ENCODE results near the gene CROCC2.

Gene CROCC2

GRCh38 chr2:240996834-240997140, 90.7 kb downstream of the CROCC2 start:
- no peak for DNase-seq (ENCODE audit: low read depth in 2 of 2, low spot score in 1 of 2)

- DNase-seq (ENCODE audit: low read depth in 2 of 2, low spot score in 1 of 2) = no peak
These were observed 91.2 kb downstream of the CROCC2 start for GRCh38 chr2:240997141-240997855.

DNA sequence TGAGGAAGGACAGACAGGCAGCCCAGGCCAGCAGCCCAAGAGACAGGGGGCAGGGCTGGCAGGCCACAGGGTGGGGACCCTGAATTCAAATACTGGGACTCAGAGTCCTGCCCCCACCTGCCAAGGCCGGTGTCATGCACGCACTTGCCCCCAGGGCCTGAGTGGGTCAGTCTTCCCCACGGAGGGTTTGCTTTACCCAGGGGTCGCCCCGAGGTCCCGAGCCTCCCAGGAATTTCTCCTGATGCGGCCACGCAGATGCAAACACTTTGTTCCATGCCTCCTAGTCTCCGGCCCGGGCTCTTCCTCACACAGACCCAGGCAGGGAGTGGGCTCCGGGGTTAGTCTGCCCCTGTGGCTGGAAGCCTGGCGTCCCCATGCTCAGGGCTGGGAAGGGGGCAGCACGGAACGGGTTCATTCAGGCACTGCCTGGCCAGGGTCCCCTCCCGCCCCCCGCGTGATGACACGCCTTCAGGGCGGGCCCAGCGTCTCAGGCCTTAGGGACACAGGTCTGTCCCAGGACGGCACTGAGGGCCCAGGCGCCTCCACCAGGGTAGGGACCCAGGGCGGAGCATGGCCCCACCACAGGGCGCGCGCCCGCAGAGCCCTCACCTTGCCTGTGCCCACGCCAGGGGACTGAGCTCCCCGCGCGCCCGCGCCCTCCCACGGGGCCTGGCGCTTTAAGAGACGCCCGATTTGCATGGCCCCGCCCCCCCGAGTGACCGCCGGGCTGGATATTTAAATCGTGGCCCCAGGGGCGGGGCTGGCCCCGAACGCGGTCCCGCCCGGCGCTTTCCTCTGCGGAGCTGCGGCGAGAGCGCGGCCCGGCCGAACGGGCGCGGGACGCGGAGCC, 91.9 kb downstream of the CROCC2 start, which contains the start of gene SNED1:
SNED1 (plus strand) TSS at position 763 of the 850 bp plus-strand sequence. CDS start 220 bp downstream, outside the sequence.
- DNase-seq (ENCODE audit: low read depth in 2 of 2, low spot score in 1 of 2) = peak in 1 of 2 donors; percentile 37

DNA sequence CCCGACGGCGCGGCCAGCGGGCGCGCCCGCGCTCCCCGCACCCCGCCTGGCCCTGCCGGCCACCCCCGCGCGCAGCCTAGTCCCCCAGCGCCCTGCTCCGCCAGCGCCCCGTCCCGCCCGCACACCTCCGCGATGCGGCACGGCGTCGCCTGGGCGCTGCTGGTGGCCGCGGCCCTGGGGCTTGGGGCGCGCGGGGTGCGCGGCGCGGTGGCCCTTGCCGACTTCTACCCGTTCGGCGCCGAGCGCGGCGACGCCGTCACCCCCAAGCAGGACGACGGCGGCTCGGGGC, 92.5 kb downstream of the CROCC2 start:
- no peak for DNase-seq (ENCODE audit: low read depth in 2 of 2, low spot score in 1 of 2)

GRCh38 chr2:240998995-240999791, 93.1 kb downstream of the CROCC2 start:
- DNase-seq (ENCODE audit: low read depth in 2 of 2, low spot score in 1 of 2) = no peak

- DNase-seq (ENCODE audit: low read depth in 2 of 2, low spot score in 1 of 2) = no peak
These were observed 93.9 kb downstream of the CROCC2 start for GRCh38 chr2:240999873-241000541.

GRCh38 chr2:241000831-241001321, 94.7 kb downstream of the CROCC2 start:
- no peak for DNase-seq (ENCODE audit: low read depth in 2 of 2, low spot score in 1 of 2)

GRCh38 chr2:241001413-241002274, 95.5 kb downstream of the CROCC2 start:
- no peak for DNase-seq (ENCODE audit: low read depth in 2 of 2, low spot score in 1 of 2)

DNA sequence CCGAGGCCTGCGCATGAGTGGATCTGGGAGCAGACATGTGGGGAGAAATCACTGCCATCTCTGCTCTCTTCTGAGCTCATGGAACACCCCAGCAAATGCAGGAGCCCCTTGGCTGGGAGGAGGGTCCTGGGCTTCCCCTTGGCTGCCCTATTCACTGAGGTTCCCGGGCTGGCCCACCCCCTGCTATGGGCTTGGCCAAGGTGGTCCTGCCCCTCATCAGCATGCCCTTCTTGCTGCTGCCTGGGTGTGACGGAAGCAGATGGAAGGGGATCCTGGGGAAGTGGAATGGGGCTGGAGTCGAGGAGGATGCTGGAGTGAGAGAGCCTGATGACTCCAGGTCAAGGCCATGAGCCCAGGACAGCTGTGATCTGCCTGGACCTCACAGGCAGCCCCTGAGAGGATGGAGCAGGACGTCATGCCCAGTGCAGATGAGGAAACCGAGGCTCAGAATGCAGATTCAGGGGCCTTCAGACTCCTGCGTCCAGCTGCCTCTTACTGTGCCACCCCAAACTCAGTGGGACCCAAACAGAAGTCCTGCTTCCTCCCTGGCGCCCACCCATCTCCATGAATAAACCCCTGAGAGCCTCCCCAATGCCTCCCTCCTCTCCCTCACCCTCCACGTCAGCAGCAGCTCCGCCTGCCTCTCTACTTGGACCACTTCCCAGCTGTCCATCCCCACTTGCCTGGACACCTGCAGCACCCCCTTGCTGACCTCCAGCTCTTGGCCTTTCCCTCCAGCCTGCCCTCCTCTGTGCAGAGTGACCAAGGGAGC, 96.3 kb downstream of the CROCC2 start:
- no peak for DNase-seq (ENCODE audit: low read depth in 2 of 2, low spot score in 1 of 2)

GRCh38 chr2:241003047-241003360, 96.9 kb downstream of the CROCC2 start:
- no peak for DNase-seq (ENCODE audit: low read depth in 2 of 2, low spot score in 1 of 2)

DNA sequence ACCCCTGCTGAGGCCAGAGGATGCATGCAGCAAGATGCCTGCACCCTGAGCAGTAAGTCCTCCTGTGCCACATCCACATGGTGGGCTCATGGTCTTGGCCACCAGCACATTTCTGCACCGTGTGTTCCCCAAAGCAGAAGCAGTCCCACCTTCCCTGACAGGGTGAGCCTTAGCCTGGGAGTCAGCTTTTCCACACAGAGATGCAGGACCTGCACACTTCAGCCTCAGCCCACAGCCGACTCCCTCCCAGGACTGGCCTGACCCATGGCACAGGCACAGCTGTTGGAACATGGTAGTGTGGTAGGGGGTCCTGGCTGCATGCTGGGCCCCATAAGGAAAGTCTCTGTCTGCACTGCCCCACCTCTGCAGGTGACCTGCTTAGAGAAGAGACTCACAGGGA, 97.2 kb downstream of the CROCC2 start:
- no peak for DNase-seq (ENCODE audit: low read depth in 2 of 2, low spot score in 1 of 2)

GRCh38 chr2:241003830-241004564, 97.9 kb downstream of the CROCC2 start:
- no peak for DNase-seq (ENCODE audit: low read depth in 2 of 2, low spot score in 1 of 2)

DNA sequence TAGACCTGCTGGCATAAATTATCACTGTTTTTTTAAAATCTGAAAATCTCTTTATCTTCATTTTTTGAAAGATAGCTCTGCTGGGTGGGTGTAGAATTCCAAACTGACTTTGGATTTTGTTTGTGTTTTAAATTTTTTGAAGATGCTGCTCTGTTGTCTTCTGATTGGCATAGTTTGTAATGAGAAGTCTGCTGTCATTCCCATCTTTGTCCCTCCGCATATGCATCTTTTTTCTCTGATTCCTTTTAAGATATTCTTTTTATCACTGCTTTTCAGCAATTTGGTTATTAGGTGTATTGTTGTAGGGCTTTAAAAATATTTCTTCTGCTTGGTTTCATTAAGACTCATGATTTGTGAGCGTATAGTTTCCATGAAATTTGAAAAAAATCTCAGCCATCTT, 99.4 kb downstream of the CROCC2 start:
- DNase-seq (ENCODE audit: low read depth in 2 of 2, low spot score in 1 of 2) = no peak

GRCh38 chr2:241006412-241006811, 100.3 kb downstream of the CROCC2 start:
- DNase-seq (ENCODE audit: low read depth in 2 of 2, low spot score in 1 of 2) = no peak

GRCh38 chr2:241007111-241007510, 101.0 kb downstream of the CROCC2 start:
- DNase-seq (ENCODE audit: low read depth in 2 of 2, low spot score in 1 of 2) = no peak

DNA sequence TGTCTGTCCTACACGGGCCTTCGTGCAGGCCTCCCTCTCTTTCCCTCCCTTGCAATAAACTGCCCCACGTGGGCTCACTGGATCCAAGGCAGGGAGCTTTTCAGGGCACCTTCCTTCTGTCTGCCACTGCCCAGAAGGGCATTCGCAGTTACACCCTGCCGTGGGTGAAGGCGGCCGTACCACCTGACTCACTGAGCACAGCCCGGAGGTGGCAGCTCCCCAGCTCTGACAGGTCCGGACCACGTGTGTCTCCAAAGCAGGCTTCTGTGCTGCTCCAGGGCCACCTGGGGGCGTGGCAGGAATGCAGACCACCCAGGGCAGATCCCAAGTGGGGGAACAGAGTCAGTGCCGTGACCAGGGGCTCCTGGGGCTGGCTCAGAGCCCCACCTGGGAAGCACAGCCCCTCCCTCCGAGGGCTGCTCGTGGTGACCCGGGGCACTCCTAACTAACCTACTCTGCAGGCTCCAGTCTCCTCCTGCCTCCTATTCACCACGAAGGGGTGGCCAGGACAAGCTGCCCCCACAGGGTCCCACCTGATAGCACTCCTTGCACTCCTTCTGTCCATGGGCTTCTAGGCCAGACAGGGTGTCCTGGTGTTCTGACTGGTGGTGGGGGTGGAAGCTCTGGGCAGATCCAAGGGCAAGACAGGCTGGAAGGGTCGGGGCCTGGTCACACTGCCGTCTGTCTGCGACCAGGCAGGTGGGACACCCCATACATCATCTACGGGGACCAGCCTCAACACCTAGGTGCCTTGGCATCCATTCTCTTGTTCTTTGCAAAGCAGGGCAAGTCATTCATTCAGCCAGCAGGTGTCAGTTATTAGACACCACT, 102.0 kb downstream of the CROCC2 start:
- no peak for DNase-seq (ENCODE audit: low read depth in 2 of 2, low spot score in 1 of 2)

DNA sequence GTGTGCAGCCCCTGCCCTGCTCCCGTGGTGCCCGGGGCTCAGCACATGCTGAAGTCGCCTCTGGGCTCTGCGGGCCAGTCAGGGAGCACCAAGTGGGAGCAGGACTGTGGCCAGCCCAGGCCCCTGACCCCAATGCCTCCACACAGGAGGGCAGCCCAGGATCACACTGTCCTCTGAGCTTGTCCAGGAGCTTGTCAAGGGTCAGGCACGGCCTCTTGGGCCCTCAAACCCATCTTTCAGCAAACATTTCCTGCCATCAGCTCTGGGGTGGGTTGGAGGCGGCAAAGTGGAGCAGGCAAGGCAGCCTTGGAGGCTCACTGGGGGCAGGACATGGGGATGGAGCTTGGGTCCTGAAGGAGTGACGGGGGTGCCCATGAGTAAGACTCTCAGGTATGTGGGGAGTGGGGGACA, 102.6 kb downstream of the CROCC2 start:
- no peak for DNase-seq (ENCODE audit: low read depth in 2 of 2, low spot score in 1 of 2)

GRCh38 chr2:241009191-241009590, 103.1 kb downstream of the CROCC2 start:
- DNase-seq (ENCODE audit: low read depth in 2 of 2, low spot score in 1 of 2) = no peak

Data from stimulated activated CD8-positive, alpha-beta memory T cell treated with anti-CD3 and anti-CD28 coated beads, Interleukin-4, amount 100 ng/mL, for 1 hour (primary cell).